ENCODE results near the gene CNPY3.

CNPY3 gene

GRCh38 chr6:42984001-42984923, 55.0 kb downstream of the CNPY3 start, which contains the start of gene PPP2R5D:
Gene PPP2R5D, plus strand, starts transcription at chr6:42984570. Its CDS starts 108 bp downstream, at chr6:42984678.
- peak; percentile 99 to 100 for DNase-seq

GRCh38 chr6:42984924-42985475, 55.7 kb downstream of the CNPY3 start:
- peak; percentile 17 to 48 for DNase-seq

- DNase-seq: no peak
Measured at GRCh38 chr6:42987533-42988451, 58.5 kb downstream of the CNPY3 start.

GRCh38 chr6:42988486-42989020, 59.3 kb downstream of the CNPY3 start:
- DNase-seq: no peak

Measured in Kasumi-1 (cell line).